ENCODE data around the gene CCL7. TPM values are rescaled to one million over a fixed set of nuclear protein-coding genes. Genes with fewer than 3 reads are reported as not detected.

CCL7 gene
- total RNA-seq, 4 donors from 2014 or later: not detected

DNA sequence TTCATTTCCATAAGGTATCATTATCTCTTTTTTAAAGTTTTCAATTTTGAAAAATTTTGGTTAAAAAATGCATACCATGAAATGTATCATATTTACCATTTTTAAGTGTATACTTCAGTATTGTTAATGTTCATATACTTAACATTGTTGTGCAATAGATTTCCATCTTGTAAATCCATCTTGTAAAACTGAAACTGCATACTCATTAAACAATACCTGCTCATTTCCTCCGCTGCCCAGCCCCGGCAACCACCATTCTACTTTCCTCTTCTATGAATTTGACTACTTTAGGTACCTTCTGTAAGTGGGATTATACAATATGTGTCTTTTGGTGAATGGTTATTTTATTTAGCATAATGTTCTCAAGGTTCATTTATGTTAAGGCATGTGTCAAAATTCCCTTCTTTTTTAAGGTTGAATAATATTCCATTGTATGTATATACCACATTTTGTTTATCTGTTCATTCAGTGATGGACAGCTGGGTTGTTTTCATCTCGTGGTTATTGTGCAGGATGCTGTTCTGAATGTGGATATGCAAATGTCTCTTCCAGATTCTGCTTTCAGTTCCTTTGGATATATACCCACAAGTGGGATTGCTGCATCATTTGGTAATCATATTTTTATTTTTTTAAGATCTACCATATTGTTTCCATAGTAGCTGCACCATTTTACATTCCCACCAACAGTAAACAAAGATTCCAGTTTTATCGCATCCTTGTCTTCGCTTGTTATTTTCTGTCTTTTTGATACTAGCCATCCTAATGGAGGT, 8.3 kb upstream of the CCL7 start:
- H3K27me3 ChIP-seq: no peaks in the 10 kb centered on the region
- 92% methylated on average over 5 of the region's 5 CpGs for WGBS, 2 donors
- no peak overlapping the region for H3K4me3 ChIP-seq
- TF ChIP-seq, protein P1, sequence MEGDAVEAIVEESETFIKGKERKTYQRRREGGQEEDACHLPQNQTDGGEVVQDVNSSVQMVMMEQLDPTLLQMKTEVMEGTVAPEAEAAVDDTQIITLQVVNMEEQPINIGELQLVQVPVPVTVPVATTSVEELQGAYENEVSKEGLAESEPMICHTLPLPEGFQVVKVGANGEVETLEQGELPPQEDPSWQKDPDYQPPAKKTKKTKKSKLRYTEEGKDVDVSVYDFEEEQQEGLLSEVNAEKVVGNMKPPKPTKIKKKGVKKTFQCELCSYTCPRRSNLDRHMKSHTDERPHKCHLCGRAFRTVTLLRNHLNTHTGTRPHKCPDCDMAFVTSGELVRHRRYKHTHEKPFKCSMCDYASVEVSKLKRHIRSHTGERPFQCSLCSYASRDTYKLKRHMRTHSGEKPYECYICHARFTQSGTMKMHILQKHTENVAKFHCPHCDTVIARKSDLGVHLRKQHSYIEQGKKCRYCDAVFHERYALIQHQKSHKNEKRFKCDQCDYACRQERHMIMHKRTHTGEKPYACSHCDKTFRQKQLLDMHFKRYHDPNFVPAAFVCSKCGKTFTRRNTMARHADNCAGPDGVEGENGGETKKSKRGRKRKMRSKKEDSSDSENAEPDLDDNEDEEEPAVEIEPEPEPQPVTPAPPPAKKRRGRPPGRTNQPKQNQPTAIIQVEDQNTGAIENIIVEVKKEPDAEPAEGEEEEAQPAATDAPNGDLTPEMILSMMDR (IDR thresholded peaks at IDR 0.05): no peak
- TF ChIP-seq EP300 (IDR thresholded peaks at IDR 0.05) (no peak), POLR2A (IDR thresholded peaks at IDR 0.05) (no peak)
- peaks cover 0 to 26% (median 2%) of the 10 kb centered on the region in 4 donors for H3K4me1 ChIP-seq
- H3K27ac ChIP-seq: no peak overlapping the region
- no peak for DNase-seq (ENCODE audit: low spot score in 2 of 2)
- H3K36me3 ChIP-seq: no peaks in the 10 kb centered on the region
- H3K9me3 ChIP-seq: no peaks in the 10 kb centered on the region

DNA sequence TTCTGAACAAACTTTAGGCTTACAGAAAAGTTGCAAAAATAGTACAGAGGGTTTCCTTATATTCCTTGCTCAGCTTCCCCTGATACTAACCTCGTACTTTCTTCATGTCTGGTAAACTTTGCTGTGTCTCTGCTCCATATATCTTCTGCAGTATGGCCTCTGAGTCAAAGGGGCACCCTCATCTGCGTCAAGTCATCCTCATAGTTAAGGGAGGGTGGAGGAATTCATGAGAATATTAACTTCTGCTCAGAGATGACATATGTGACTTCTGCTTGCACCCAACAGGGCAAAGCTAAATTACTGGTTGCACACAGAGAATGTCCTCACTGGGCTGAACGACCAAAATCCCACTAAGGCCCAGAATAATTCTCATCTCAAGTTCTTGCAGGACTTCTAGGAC, 4.3 kb upstream of the CCL7 start:
- no peak for TF ChIP-seq EP300 (IDR thresholded peaks at IDR 0.05)
- no peak for TF ChIP-seq POLR2A (IDR thresholded peaks at IDR 0.05)
- TF ChIP-seq, protein P1 (IDR thresholded peaks at IDR 0.05): no peak
- 42 to 46% methylated on average over 3 of the region's 3 CpGs for WGBS, 2 donors
- no peak for DNase-seq (ENCODE audit: low spot score in 2 of 2)
- Histone ChIP-seq H3K4me1 (peaks cover 0 to 5% (median 0%) of the 10 kb centered on the region in 4 donors), H3K27me3 (no peaks in the 10 kb centered on the region), H3K36me3 (no peaks in the 10 kb centered on the region), H3K27ac (no peak overlapping the region), H3K4me3 (no peak overlapping the region), H3K9me3 (no peaks in the 10 kb centered on the region)

DNA sequence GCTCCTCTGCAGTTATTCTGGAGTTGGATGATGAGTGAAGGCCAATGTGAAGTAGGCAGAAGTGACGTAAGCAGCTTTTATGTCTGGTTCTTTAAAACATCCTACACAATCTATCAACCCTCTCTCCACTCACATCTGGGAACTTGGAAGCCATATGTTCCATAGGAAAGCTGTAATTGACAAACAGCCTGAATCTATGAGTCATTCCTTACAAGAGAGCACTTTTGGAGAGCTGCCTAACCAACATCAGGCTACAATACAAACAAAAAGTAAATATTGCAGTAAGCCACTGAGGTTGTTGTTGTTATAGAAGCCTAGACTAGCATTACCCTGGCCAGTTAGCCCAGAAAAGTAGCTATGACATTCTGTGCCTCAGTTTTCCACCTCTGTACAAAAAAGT, 5.9 kb downstream of the CCL7 start:
- TF ChIP-seq POLR2A (IDR thresholded peaks at IDR 0.05): no peak
- no peak for TF ChIP-seq EP300 (IDR thresholded peaks at IDR 0.05)
- TF ChIP-seq, protein P1 (IDR thresholded peaks at IDR 0.05): no peak
- Histone ChIP-seq H3K4me1 (no peaks in the 10 kb centered on the region), H3K27me3 (no peaks in the 10 kb centered on the region), H3K4me3 (no peak overlapping the region), H3K27ac (no peak overlapping the region), H3K9me3 (no peaks in the 10 kb centered on the region), H3K36me3 (no peaks in the 10 kb centered on the region)
- no peak for DNase-seq (ENCODE audit: low spot score in 2 of 2)
- WGBS, 2 donors: 8 to 15% methylated on average over 1 of the region's 1 CpG

DNA sequence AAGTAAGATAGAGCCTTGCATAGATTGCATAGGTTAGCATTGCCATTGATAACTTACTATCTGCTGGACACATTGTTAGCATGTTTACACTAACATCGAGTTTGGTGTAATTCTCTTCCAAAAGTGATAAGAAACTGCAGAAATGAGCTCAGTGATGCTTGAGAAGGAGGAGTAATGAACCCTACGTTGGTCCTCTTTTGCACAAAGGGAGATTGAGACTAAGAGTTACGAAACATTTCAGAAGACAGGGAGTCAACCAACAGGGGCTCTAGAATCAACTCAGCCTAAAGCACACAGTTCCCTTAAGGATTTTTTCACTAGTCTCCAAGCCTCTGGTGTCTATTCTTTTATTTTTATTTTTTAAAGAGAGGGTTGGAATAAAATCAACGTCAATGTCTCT, 6.8 kb downstream of the CCL7 start:
- Histone ChIP-seq H3K9me3 (no peaks in the 10 kb centered on the region), H3K27me3 (no peaks in the 10 kb centered on the region), H3K27ac (no peak overlapping the region), H3K4me1 (no peaks in the 10 kb centered on the region), H3K36me3 (no peaks in the 10 kb centered on the region), H3K4me3 (no peak overlapping the region)
- WGBS, 2 donors: 66 to 75% methylated on average over 4 of the region's 4 CpGs
- TF ChIP-seq POLR2A (IDR thresholded peaks at IDR 0.05) (no peak), EP300 (IDR thresholded peaks at IDR 0.05) (no peak)
- TF ChIP-seq, protein P1 (IDR thresholded peaks at IDR 0.05): no peak
- no peak for DNase-seq (ENCODE audit: low spot score in 2 of 2)

DNA sequence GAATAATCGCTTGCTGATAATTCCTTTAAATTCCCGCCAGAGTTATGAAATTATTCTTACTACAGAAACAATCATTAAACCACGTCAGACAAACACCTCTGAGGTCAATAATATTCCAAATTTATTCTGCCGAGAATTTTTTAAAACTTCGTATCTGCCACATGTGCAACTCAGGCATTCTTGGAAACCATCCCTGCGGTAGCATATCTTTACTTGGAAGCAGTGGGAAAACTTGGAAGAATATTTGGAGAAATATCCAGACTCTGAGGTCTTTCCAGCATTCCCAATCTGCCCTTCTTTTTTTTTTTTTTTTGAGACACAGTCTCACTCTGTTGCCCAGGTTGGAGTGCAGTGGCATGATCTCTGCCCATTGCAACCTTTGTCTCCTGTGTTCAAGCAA, 13.6 kb downstream of the CCL7 start:
- H3K4me3 ChIP-seq: no peak overlapping the region
- no peaks in the 10 kb centered on the region for H3K9me3 ChIP-seq
- WGBS, 2 donors: 64% methylated on average over 6 of the region's 6 CpGs
- no peak overlapping the region for H3K27ac ChIP-seq
- TF ChIP-seq EP300 (IDR thresholded peaks at IDR 0.05) (no peak), POLR2A (IDR thresholded peaks at IDR 0.05) (no peak)
- TF ChIP-seq, protein P1 (IDR thresholded peaks at IDR 0.05): no peak
- H3K4me1 ChIP-seq: no peaks in the 10 kb centered on the region
- no peaks in the 10 kb centered on the region for H3K36me3 ChIP-seq
- no peak for DNase-seq (ENCODE audit: low spot score in 2 of 2)
- no peaks in the 10 kb centered on the region for H3K27me3 ChIP-seq

All from tibial nerve (tissue), 4 donors.